Gastrocnemius medialis (tissue), 4 donors: ENCODE measurements around the gene PRR20G. TPM values are rescaled to one million over a fixed set of nuclear protein-coding genes. Genes with fewer than 3 reads are reported as not detected.

Experiments
- total RNA-seq, 4 donors: library from RNA; depleted of rRNA; stranded (reverse); fragments of >200 nt; gene quantifications; one replicate each; pipeline versions ENCODE4 v1.1.0 to v1.2.3, GENCODE V29; 2016

The PRR20G gene
- total RNA-seq, 4 donors from 2014 or later: not detected

Other genes with a start within 250 kb of the PRR20G start
- not detected for gene PRR23E, start 94.9 kb downstream of the PRR20G start, total RNA-seq